ENCODE results near the gene SPRED3. TPM values are rescaled to one million over a fixed set of nuclear protein-coding genes. Genes with fewer than 3 reads are reported as not detected.

SPRED3 gene
- total and polyA plus RNA-seq, 2 of the 8 experiments (the other 6 are each of a cell fraction or from before 2014, with no cell fraction given): 8.1 to 10.3 TPM

DNA sequence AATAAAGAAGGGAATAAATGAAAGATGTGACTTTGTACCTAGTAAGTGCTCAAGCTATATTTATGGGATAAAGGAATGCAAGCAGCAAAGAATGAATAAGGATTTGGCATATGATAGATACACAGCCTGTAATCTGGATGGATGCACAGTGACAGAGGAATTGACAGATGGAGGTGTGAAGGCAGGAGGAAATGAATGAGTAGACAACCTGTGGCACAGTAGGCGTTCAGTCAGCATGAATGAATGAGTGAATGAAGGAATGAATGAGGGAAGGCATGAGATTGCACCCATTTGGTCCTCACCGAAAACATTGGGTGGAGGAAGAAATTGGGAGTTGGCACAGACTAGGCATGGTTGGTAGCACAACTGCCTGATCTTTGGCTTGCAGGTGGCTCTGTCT, 18.9 kb upstream of the SPRED3 start:
- H3K4me1 ChIP-seq (replicated peaks in 1 of 4; ENCODE audit: control insufficient read depth in 3 of 4, insufficient read depth in 4 of 4, low read length in 3 of 4): 0 out of 7 replicates have a peak, but pooled peaks cover 0 to 2% (median 0%) of the 10 kb centered on the region in 4 experiments
- no peak overlapping the region for H2BK5ac ChIP-seq (ENCODE audit: low read depth, low read length)
- no peak overlapping the region for H3K23ac ChIP-seq (ENCODE audit: insufficient read length)
- TF ChIP-seq TAF7 (optimal IDR thresholded peaks at IDR 0.05; ENCODE audit: borderline replicate concordance, low read depth, low read length) (no peak), RNF2 (IDR thresholded peaks at IDR 0.05; ENCODE audit: borderline replicate concordance, low read depth, low read length, missing control alignments, poor library complexity, severe bottlenecking) (no peak), SRF (IDR thresholded peaks at IDR 0.05; ENCODE audit: low read depth, low read length) (no peak), SP1 (IDR thresholded peaks at IDR 0.05; ENCODE audit: low read depth, low read length) (no peak), RAD21 (IDR thresholded peaks at IDR 0.05 in 1 of 2, conservative IDR thresholded peaks at IDR 0.05 in 1 of 2; ENCODE audit: low read depth in 2 of 2, low read length in 2 of 2) (no peak), KDM4A (IDR thresholded peaks at IDR 0.05; ENCODE audit: low read depth, low read length, severe bottlenecking) (no peak), RXRA (IDR thresholded peaks at IDR 0.05; ENCODE audit: insufficient read depth, low read depth, low read length) (no peak)
- TF ChIP-seq, protein P1, sequence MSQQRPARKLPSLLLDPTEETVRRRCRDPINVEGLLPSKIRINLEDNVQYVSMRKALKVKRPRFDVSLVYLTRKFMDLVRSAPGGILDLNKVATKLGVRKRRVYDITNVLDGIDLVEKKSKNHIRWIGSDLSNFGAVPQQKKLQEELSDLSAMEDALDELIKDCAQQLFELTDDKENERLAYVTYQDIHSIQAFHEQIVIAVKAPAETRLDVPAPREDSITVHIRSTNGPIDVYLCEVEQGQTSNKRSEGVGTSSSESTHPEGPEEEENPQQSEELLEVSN (IDR thresholded peaks at IDR 0.05): no peak
- H4K5ac ChIP-seq (ENCODE audit: insufficient read length, low read depth, low read length): no peak overlapping the region
- no peak overlapping the region for H3K4me2 ChIP-seq (ENCODE audit: insufficient read depth in 1 of 2, low read depth in 2 of 2, low read length in 2 of 2)
- H4K91ac ChIP-seq (replicated peaks; ENCODE audit: insufficient read length, low read length): no peak overlapping the region
- no peak overlapping the region for H3K4me3 ChIP-seq (ENCODE audit: extremely low read depth in 1 of 4, insufficient read depth in 2 of 4, low read depth in 3 of 4, low read length in 4 of 4)
- no peak overlapping the region for H2AFZ ChIP-seq (ENCODE audit: low read length)
- peaks cover 0 to 2% (median 0%) of the 10 kb centered on the region in 4 experiments; a peak in 2 of 7 replicates for H3K27me3 ChIP-seq (replicated peaks in 1 of 4; ENCODE audit: control insufficient read depth in 3 of 4, extremely low read depth in 1 of 4, insufficient read depth in 3 of 4, low read length in 3 of 4)
- DNase-seq (ENCODE audit: low read depth in 1 of 2, low spot score in 2 of 2) (no peak), FAIRE-seq (no peak)
- H2BK120ac ChIP-seq (replicated peaks; ENCODE audit: low read depth, low read length): no peak overlapping the region
- H2BK15ac ChIP-seq (ENCODE audit: low read length): no peak overlapping the region
- H4K8ac ChIP-seq (ENCODE audit: extremely low read depth, insufficient read depth, low read length): no peak overlapping the region
- ChIA-PET POLR2A (ENCODE audit: partially characterized antibody) (no interaction called here), CTCF (ENCODE audit: partially characterized antibody) (interaction anchor here (1.4 to 1.6 kb wide), 2 partner anchors 16 to 125 kb away, joined by 4 read pairs; no protein-coding TSS in a partner anchor)
- H3K27ac ChIP-seq (ENCODE audit: low read depth, low read length): no peak overlapping the region
- no peak overlapping the region for H3K4ac ChIP-seq (replicated peaks; ENCODE audit: insufficient read length, low read depth, low read length)
- H3K36me3 ChIP-seq (ENCODE audit: control insufficient read depth in 2 of 4, insufficient read depth in 4 of 4, low read length in 3 of 4): no peaks in the 10 kb centered on the region
- no peak overlapping the region for H3K56ac ChIP-seq (replicated peaks; ENCODE audit: insufficient read length, low read depth, low read length)
- no peak overlapping the region for H3K14ac ChIP-seq (ENCODE audit: insufficient read length)
- 87% methylated on average over 2 of the region's 2 CpGs; no CpG with 5 or more reads in 1 of the 2 experiments for WGBS, 2 experiments (ENCODE audit: extremely low coverage in 1 of 2, insufficient coverage in 1 of 2, insufficient read length in 1 of 2, insufficient replicate concordance in 2 of 2, low coverage in 1 of 2, low lambda C conversion rate in 2 of 2, missing lambda C conversion rate in 1 of 2)
- peaks cover 0 to 3% of the 10 kb centered on the region in 2 experiments for H4K20me1 ChIP-seq (replicated peaks in 1 of 2; ENCODE audit: control insufficient read depth in 1 of 2, insufficient read depth in 2 of 2, low read length in 2 of 2)
- no peak overlapping the region for H2BK20ac ChIP-seq (ENCODE audit: low read length)
- peaks cover 3 to 7% of the 10 kb centered on the region in 2 experiments; a peak in 2 of 4 replicates for H3K9me3 ChIP-seq (ENCODE audit: insufficient read depth in 2 of 2, low read depth in 1 of 2, low read length in 1 of 2)
- no peaks in the 10 kb centered on the region for H3K79me2 ChIP-seq (ENCODE audit: control insufficient read depth in 1 of 2, insufficient read depth in 2 of 2, low read length in 2 of 2)
- no peak overlapping the region for H3K18ac ChIP-seq (ENCODE audit: extremely low read depth, low read length)
- H2BK12ac ChIP-seq (ENCODE audit: low read depth, low read length): 0 out of 2 replicates have a peak overlapping the region, but pooled peaks have one; percentile 17
- no peaks in the 10 kb centered on the region for H3K79me1 ChIP-seq (ENCODE audit: low read depth, low read length)
- H3K9ac ChIP-seq (replicated peaks in 1 of 4; ENCODE audit: extremely low read depth in 1 of 4, low read depth in 3 of 4, low read length in 3 of 4): no peak overlapping the region
- H3K23me2 ChIP-seq (ENCODE audit: low read depth, low read length): no peaks in the 10 kb centered on the region
- H2AK5ac ChIP-seq (ENCODE audit: low read depth, low read length): peak overlapping the region; percentile 8; the same call in 1 of the 2 replicates
